OCI-LY1 (cell line): ENCODE results near the gene CAPN6.

Source experiments
- H2AFZ ChIP-seq: fragments of 200-600 bp; sonication (generic), shearing (Covaris generic); 2 replicates; pipeline ENCODE4 v1.6.0; 2014; ENCODE audit warnings: antibody characterized with exemption, mild to moderate bottlenecking, low read length
- H3F3A ChIP-seq: fragments of 200-600 bp; sonication (generic), shearing (Covaris generic); 2 replicates; pipeline ENCODE4 v1.6.0; 2014; ENCODE audit warnings: mild to moderate bottlenecking, antibody characterized with exemption, low read length, moderate library complexity; ENCODE audit not compliant: insufficient read depth
- H3K27ac ChIP-seq: fragments of 200-600 bp; sonication (generic); 2 replicates; pipeline ENCODE4 v1.5.1; 2014; ENCODE audit warnings: low read length, mixed run types, mild to moderate bottlenecking, low read depth; ENCODE audit not compliant: poor library complexity, severe bottlenecking
- H3K27me3 ChIP-seq: fragments of 200-600 bp; sonication (generic); 2 replicates; pipeline ENCODE4 v1.6.0; 2014; ENCODE audit warnings: antibody characterized with exemption, mild to moderate bottlenecking, low read length, moderate library complexity; ENCODE audit not compliant: insufficient read depth
- H3K36me3 ChIP-seq: fragments of 200-600 bp; sonication (generic); 2 replicates; pipeline ENCODE4 v1.6.1; 2014; ENCODE audit warnings: mild to moderate bottlenecking, antibody characterized with exemption, low read length, moderate library complexity, mixed read lengths; ENCODE audit not compliant: insufficient read depth
- H3K4me1 ChIP-seq: fragments of 200-600 bp; sonication (generic); 2 replicates; pipeline ENCODE4 v1.5.1; 2014; ENCODE audit warnings: mild to moderate bottlenecking, low read length, moderate library complexity; ENCODE audit not compliant: insufficient read depth, severe bottlenecking
- H3K4me2 ChIP-seq: fragments of 200-600 bp; sonication (generic), shearing (Covaris generic); 2 replicates; pipeline ENCODE4 v1.6.1; 2014; ENCODE audit warnings: low read length
- H3K4me3 ChIP-seq: fragments of 200-600 bp; sonication (generic); 2 replicates; pipeline ENCODE4 v1.5.1; 2014; ENCODE audit warnings: low read length, low read depth, mild to moderate bottlenecking, mixed read lengths; ENCODE audit not compliant: poor library complexity, severe bottlenecking
- H3K79me2 ChIP-seq: fragments of 200-600 bp; shearing (Covaris generic); 2 replicates; pipeline ENCODE4 v1.6.1; 2016; ENCODE audit warnings: mixed run types, low read length, mixed read lengths; ENCODE audit not compliant: insufficient read depth
- H3K9ac ChIP-seq: fragments of 200-600 bp; sonication (generic), shearing (Covaris generic); 2 replicates; pipeline ENCODE4 v1.6.1; 2014; ENCODE audit warnings: mild to moderate bottlenecking, low read length, mixed read lengths
- H3K9me2 ChIP-seq: fragments of 200-600 bp; sonication (generic), shearing (Covaris generic); 2 replicates; pipeline ENCODE4 v1.6.1; 2014; ENCODE audit warnings: low read depth, mild to moderate bottlenecking, low read length, mixed read lengths
- H3K9me3 ChIP-seq: fragments of 200-600 bp; shearing (Covaris generic); 2 replicates; pipeline ENCODE4 v1.6.1; 2014; ENCODE audit warnings: low read length, mixed read lengths
- H4K20me1 ChIP-seq: fragments of 200-600 bp; sonication (generic), shearing (Covaris generic); 2 replicates; pipeline ENCODE4 v1.6.0; 2016; ENCODE audit warnings: mild to moderate bottlenecking, low read length; ENCODE audit not compliant: insufficient read depth
- EZH2 ChIP-seq: fragments of 200-600 bp; sonication (generic), shearing (Covaris generic); IDR thresholded peaks from 2 replicates; pipeline ENCODE4 v1.8.0; 2017; ENCODE audit warnings: borderline replicate concordance, mixed run types, mild to moderate bottlenecking, antibody characterized with exemption, low read length, moderate library complexity, mixed read lengths
- TF ChIP-seq, protein P1 (sequence below): fragments of 200-600 bp; sonication (generic), shearing (Covaris generic); IDR thresholded peaks from 2 replicates; pipeline ENCODE4 v1.5.1; 2017; ENCODE audit warnings: mild to moderate bottlenecking, antibody characterized with exemption, low read length, moderate library complexity, mixed read lengths

CAPN6 gene, protein sequence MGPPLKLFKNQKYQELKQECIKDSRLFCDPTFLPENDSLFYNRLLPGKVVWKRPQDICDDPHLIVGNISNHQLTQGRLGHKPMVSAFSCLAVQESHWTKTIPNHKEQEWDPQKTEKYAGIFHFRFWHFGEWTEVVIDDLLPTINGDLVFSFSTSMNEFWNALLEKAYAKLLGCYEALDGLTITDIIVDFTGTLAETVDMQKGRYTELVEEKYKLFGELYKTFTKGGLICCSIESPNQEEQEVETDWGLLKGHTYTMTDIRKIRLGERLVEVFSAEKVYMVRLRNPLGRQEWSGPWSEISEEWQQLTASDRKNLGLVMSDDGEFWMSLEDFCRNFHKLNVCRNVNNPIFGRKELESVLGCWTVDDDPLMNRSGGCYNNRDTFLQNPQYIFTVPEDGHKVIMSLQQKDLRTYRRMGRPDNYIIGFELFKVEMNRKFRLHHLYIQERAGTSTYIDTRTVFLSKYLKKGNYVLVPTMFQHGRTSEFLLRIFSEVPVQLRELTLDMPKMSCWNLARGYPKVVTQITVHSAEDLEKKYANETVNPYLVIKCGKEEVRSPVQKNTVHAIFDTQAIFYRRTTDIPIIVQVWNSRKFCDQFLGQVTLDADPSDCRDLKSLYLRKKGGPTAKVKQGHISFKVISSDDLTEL

DNA sequence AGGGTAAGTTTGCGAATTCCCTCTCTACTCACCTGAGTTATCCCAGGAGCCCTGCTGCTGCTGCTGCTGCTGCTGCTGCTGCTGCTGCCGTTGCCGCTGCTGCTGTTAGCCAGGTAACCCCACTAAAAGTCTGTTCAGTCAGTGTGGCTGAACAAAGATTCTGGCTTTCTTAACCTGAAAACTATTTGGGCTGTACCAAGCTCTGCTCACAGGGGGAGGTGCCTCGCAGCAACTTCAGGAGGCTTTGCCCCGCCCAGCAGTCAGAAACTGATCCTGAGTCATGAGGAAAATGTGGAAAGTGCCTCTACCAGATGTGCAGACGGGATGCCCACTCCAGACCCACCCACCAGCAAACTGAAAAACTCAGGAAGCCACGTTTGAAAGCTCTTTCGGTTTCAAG, at the start of gene CAPN6:
Gene CAPN6, minus strand, starts transcription at position 145 of the 400 bp plus-strand sequence. CDS start 6,547 bp downstream, outside the sequence.
- Histone ChIP-seq H4K20me1 (no peaks in the 10 kb centered on the region), H3K4me1 (no peaks in the 10 kb centered on the region), H3K27ac (no peak within 1 kb of the TSS), H3F3A (no peaks in the 10 kb centered on the region), H3K79me2 (no peaks in the 10 kb centered on the region), H3K27me3 (no peaks in the 10 kb centered on the region), H3K4me2 (no peak within 1 kb of the TSS), H3K9me3 (no peaks in the 10 kb centered on the region), H3K9me2 (no peaks in the 10 kb centered on the region), H2AFZ (no peak within 1 kb of the TSS), H3K36me3 (no peaks in the 10 kb centered on the region), H3K9ac (no peak within 1 kb of the TSS), H3K4me3 (no peak within 1 kb of the TSS)
- no peak for TF ChIP-seq EZH2
- TF ChIP-seq, protein P1, sequence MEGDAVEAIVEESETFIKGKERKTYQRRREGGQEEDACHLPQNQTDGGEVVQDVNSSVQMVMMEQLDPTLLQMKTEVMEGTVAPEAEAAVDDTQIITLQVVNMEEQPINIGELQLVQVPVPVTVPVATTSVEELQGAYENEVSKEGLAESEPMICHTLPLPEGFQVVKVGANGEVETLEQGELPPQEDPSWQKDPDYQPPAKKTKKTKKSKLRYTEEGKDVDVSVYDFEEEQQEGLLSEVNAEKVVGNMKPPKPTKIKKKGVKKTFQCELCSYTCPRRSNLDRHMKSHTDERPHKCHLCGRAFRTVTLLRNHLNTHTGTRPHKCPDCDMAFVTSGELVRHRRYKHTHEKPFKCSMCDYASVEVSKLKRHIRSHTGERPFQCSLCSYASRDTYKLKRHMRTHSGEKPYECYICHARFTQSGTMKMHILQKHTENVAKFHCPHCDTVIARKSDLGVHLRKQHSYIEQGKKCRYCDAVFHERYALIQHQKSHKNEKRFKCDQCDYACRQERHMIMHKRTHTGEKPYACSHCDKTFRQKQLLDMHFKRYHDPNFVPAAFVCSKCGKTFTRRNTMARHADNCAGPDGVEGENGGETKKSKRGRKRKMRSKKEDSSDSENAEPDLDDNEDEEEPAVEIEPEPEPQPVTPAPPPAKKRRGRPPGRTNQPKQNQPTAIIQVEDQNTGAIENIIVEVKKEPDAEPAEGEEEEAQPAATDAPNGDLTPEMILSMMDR = no peak

DNA sequence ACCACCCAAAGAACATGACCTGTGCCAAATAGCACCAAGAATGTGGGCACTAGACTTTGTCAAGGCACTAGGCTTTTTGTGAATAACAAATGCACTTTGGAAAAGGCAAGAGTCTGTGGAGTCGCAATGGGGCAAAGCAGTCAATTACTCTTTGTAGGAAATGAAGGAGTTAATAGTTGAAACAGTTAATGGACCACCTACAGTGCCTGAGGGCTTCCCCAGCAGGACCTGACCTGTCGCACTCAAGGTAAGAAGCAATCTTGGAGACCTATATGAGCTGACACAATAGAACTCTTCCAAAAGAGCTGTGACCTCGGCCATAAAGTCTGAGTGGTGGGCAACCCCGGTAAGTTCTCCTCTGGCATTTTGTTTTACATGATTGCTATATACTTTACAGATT, 49.2 kb upstream of the CAPN6 start:
- Histone ChIP-seq H3K4me1 (no peaks in the 10 kb centered on the region), H3F3A (no peaks in the 10 kb centered on the region), H3K9ac (no peak overlapping the region), H3K27ac (no peak overlapping the region), H3K36me3 (no peaks in the 10 kb centered on the region), H3K4me3 (no peak overlapping the region), H3K9me2 (no peaks in the 10 kb centered on the region), H4K20me1 (no peaks in the 10 kb centered on the region), H3K79me2 (no peaks in the 10 kb centered on the region), H2AFZ (no peak overlapping the region), H3K9me3 (no peaks in the 10 kb centered on the region), H3K4me2 (no peak overlapping the region), H3K27me3 (no peaks in the 10 kb centered on the region)
- TF ChIP-seq, protein P1 = no peak
- TF ChIP-seq EZH2 = no peak

DNA sequence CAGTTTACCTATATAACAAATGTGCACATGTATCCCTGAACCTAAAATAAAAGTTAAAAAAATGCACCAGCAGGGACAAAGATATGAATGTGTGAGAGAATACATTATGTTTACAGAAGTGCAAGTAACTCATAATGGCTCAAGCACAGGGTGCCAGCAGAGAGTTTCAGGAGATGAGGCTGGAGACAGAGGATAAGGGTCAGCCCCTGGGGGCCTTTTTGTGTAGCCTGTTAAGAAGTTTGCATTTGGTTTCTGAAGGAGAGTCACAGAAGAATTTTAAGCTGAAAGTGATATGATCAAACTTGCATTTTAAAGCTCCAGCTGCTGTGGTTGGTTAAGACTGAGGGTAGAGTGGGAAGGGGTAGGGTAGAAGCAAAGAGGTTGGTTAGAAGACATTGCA, 48.6 kb upstream of the CAPN6 start:
- TF ChIP-seq, protein P1 = no peak
- no peak for TF ChIP-seq EZH2
- Histone ChIP-seq H3K9me3 (no peaks in the 10 kb centered on the region), H3K4me2 (no peak overlapping the region), H3K27ac (no peak overlapping the region), H4K20me1 (no peaks in the 10 kb centered on the region), H3K9ac (no peak overlapping the region), H2AFZ (no peak overlapping the region), H3K4me3 (no peak overlapping the region), H3K27me3 (no peaks in the 10 kb centered on the region), H3F3A (no peaks in the 10 kb centered on the region), H3K4me1 (no peaks in the 10 kb centered on the region), H3K79me2 (no peaks in the 10 kb centered on the region), H3K9me2 (no peaks in the 10 kb centered on the region), H3K36me3 (no peaks in the 10 kb centered on the region)
